ENCODE results near the gene DCPS. TPM values are rescaled to one million over a fixed set of nuclear protein-coding genes. Genes with fewer than 3 reads are reported as not detected.

DCPS gene
- total RNA-seq, 1 donor from 2014 or later = 15.5 TPM

- intact Hi-C loops (cut with DNase I) = no loop called here
- ATAC-seq = no peak
- H3K27me3 ChIP-seq = no peaks in the 10 kb centered on the region
- DNase-seq = no peak
- H3K27ac ChIP-seq = no peak overlapping the region
- peaks cover 73% of the 10 kb centered on the region for H3K36me3 ChIP-seq
- peaks cover under 1% of the 10 kb centered on the region for H3K4me1 ChIP-seq
- no peak overlapping the region for H3K4me3 ChIP-seq
- TF ChIP-seq CTCF (IDR thresholded peaks at IDR 0.05) = no peak
- no peaks in the 10 kb centered on the region for H3K9me3 ChIP-seq
These were observed 41.6 kb upstream of the DCPS start for GRCh38 chr11:126262216-126262615.

DNA sequence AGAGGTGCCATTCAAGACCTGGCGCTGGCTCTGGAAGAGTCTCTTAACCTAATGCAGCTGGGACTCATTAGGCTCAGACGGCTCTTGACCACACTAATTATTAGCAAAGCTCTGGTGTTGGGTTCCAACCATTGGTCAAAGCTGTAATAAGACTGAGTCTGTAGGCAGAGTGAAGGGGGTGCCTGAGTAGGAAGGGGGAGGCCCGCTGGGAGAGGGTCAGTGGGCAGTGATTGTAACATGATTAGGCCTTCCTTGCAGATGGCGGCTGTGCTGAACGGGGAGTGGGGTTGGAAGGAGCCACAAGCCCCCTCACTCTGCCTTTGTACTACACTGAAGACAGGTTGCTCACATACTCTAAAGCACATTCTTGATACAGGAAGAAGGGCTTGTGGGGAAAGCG, 40.4 kb upstream of the DCPS start:
- H3K9me3 ChIP-seq = no peaks in the 10 kb centered on the region
- DNase-seq = no peak
- H3K27ac ChIP-seq = no peak overlapping the region
- peaks cover 9% of the 10 kb centered on the region for H3K4me1 ChIP-seq
- peaks cover 64% of the 10 kb centered on the region for H3K36me3 ChIP-seq
- no peak for ATAC-seq
- intact Hi-C loops (cut with DNase I) = no loop called here
- no peak for TF ChIP-seq CTCF (IDR thresholded peaks at IDR 0.05)
- no peak overlapping the region for H3K4me3 ChIP-seq
- no peaks in the 10 kb centered on the region for H3K27me3 ChIP-seq

GRCh38 chr11:126265811-126266210, 38.0 kb upstream of the DCPS start:
- Histone ChIP-seq H3K36me3 (peaks cover 63% of the 10 kb centered on the region), H3K9me3 (no peaks in the 10 kb centered on the region), H3K27me3 (no peaks in the 10 kb centered on the region), H3K27ac (no peak overlapping the region), H3K4me3 (no peak overlapping the region), H3K4me1 (peaks cover 17% of the 10 kb centered on the region)
- intact Hi-C loops (cut with DNase I) = no loop called here
- ATAC-seq (no peak), DNase-seq (no peak)
- TF ChIP-seq CTCF (IDR thresholded peaks at IDR 0.05) = no peak

- Histone ChIP-seq H3K27me3 (no peaks in the 10 kb centered on the region), H3K9me3 (no peaks in the 10 kb centered on the region), H3K4me1 (peaks cover 17% of the 10 kb centered on the region), H3K36me3 (peaks cover 49% of the 10 kb centered on the region), H3K27ac (peak overlapping the region; percentile 96), H3K4me3 (peak overlapping the region; percentile 93)
- intact Hi-C loops (cut with DNase I) = no loop called here
- ATAC-seq = no peak
- no peak for TF ChIP-seq CTCF (IDR thresholded peaks at IDR 0.05)
- DNase-seq = no peak
These were observed 36.2 kb upstream of the DCPS start for GRCh38 chr11:126267650-126268049.

- Histone ChIP-seq H3K4me3 (peak overlapping the region; percentile 93), H3K27me3 (no peaks in the 10 kb centered on the region), H3K4me1 (peaks cover 17% of the 10 kb centered on the region), H3K9me3 (no peaks in the 10 kb centered on the region), H3K27ac (peak overlapping the region; percentile 96), H3K36me3 (peaks cover 44% of the 10 kb centered on the region)
- no peak for TF ChIP-seq CTCF (IDR thresholded peaks at IDR 0.05)
- intact Hi-C loops (cut with DNase I) = no loop called here
- peak; percentile 35 for ATAC-seq
- DNase-seq = peak; percentile 70
These were observed 35.5 kb upstream of the DCPS start for GRCh38 chr11:126268361-126268707.
